VCaP (cell line): ENCODE results near the gene FKBP5.

Experiments
- H3K27ac ChIP-seq: fragments of 450-650 bp; 2 replicates; pipeline ENCODE4 v1.5.1; 2017
- TF ChIP-seq, protein P1 (sequence below): fragments of 450-650 bp; conservative IDR thresholded peaks from 2 replicates; pipeline ENCODE4 v1.5.1; 2017; ENCODE audit warnings: mild to moderate bottlenecking, moderate library complexity

Gene FKBP5

DNA sequence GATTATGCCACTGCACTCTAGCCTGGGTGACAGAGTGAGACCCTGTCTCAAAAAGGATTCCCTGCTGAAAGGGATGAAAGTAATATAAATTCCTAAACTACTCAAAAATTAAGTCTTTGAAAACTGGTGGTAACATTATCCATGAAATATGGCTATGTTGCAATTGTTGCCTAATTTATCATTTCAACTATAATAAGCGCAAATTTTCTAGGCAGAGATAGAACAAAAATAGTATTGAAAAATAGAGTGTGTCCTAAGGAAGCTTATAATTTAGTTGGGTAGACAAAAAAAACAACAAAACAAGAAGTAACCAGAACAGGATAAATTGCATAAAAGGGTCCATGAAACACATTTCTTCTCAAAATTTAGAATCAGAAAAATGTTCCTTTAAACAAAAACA, 68.0 kb downstream of the FKBP5 start:
- H3K27ac ChIP-seq, result no peak overlapping the region
- TF ChIP-seq, protein P1, sequence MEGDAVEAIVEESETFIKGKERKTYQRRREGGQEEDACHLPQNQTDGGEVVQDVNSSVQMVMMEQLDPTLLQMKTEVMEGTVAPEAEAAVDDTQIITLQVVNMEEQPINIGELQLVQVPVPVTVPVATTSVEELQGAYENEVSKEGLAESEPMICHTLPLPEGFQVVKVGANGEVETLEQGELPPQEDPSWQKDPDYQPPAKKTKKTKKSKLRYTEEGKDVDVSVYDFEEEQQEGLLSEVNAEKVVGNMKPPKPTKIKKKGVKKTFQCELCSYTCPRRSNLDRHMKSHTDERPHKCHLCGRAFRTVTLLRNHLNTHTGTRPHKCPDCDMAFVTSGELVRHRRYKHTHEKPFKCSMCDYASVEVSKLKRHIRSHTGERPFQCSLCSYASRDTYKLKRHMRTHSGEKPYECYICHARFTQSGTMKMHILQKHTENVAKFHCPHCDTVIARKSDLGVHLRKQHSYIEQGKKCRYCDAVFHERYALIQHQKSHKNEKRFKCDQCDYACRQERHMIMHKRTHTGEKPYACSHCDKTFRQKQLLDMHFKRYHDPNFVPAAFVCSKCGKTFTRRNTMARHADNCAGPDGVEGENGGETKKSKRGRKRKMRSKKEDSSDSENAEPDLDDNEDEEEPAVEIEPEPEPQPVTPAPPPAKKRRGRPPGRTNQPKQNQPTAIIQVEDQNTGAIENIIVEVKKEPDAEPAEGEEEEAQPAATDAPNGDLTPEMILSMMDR, result no peak

- TF ChIP-seq, protein P1, result no peak
- H3K27ac ChIP-seq, result no peak overlapping the region
Observed at GRCh38 chr6:35613762-35614161, 75.0 kb downstream of the FKBP5 start.

DNA sequence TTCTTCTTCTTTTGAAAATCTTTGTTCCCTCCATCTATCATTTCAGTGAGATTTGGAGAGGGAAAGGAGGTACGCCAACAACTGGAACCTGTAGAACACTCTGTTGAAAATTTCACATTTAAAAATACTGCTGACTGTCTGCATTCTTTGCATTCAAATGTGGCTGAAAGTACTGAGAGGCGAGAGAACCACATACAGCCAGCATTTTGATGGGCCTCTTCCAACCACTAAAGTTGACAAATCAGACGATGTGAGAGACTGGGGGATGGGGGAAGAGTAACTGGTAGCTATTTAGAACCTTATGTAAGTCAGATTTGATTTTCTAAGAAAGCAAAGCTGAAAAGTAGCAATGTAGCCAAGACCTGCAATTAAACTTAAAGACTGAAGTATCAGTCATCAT, 77.5 kb downstream of the FKBP5 start:
- TF ChIP-seq, protein P1, result no peak
- no peak overlapping the region for H3K27ac ChIP-seq

DNA sequence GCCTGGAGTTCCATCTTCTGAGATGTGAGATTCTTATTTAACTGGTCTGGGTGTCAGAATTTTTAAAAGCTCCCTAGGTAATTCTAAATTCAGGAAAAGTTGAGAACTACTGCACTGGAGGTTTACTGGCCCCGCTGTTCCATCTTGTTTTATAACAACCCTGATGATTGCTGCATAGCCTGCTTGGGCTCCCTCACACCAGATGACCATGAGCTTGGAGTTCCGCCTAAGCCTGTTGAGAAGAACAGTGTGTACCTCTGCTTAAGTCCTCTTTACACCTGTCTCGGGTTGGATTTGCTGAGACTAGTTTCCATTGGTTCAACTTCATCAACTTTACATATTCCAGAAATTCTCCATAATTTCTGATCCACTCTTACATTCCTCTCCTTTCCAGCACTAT, 77.9 kb downstream of the FKBP5 start:
- H3K27ac ChIP-seq, result no peak overlapping the region

DNA sequence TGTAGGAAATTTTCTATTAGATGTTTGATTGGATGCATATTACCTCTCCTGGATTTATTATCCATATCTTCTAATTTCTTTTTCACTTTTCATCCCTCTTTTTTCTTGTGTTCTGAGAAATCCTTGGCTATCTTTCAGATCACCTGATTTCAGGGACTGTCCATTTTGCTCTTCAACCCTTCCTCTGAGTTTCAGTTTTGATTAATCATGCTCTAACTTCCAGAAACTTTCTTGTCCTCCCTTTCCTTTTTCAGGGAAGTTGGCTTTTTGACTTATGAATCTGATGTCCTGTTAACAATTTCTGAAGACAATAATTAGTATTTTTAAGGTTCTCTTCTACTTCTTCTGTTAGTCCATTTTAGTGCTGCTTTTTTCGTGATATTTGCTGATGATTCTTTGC, 79.1 kb downstream of the FKBP5 start:
- no peak overlapping the region for H3K27ac ChIP-seq
- TF ChIP-seq, protein P1, result no peak

More for the DNA sequence above, 77.9 kb downstream of the FKBP5 start:
- TF ChIP-seq, protein P1, result no peak

- TF ChIP-seq, protein P1, result no peak
- no peak overlapping the region for H3K27ac ChIP-seq
Observed at GRCh38 chr6:35607517-35608233, 81.0 kb downstream of the FKBP5 start.

GRCh38 chr6:35605600-35605999, 83.1 kb downstream of the FKBP5 start:
- TF ChIP-seq, protein P1, result no peak
- H3K27ac ChIP-seq, result no peak overlapping the region
